Aorta (tissue), 5 donors: ENCODE data around the gene DENND1A. TPM values are rescaled to one million over a fixed set of nuclear protein-coding genes. Genes with fewer than 3 reads are reported as not detected.
"Not testable (repeated sequence)": the region's sequence is repeated elsewhere in the genome, so short reads cannot be mapped to it uniquely, and the experiment has no call there.

ENCODE experiments used
- ATAC-seq: fragments of 200-7000 bp; cut with Tn5 transposase; one replicate; pipeline ENCODE4 v1.9.1; 2022; ENCODE audit warnings: moderate library complexity; ENCODE audit not compliant: low FRiP score
- DNase-seq, 2 donors: peaks; one replicate each; pipeline ENCODE4 v3.0.0-alpha.2; 2020
- H3K27ac ChIP-seq, 2 donors: one replicate each; pipeline ENCODE4 v1.5.1; 2013; ENCODE audit warnings: low read length in 2 of 2, mild to moderate bottlenecking in 2 of 2, moderate library complexity in 2 of 2, control low read depth in 1 of 2, inconsistent platforms in 1 of 2, low read depth in 1 of 2
- H3K27me3 ChIP-seq, 2 donors: one replicate each; pipeline ENCODE4 v1.6.1; 2013; ENCODE audit warnings: control low read depth in 1 of 2, low read length in 1 of 2, mild to moderate bottlenecking in 1 of 2, moderate library complexity in 1 of 2; ENCODE audit not compliant: insufficient read depth in 2 of 2, control insufficient read depth in 1 of 2
- H3K36me3 ChIP-seq, 2 donors: one replicate each; pipeline ENCODE4 v1.6.1; 2013; ENCODE audit warnings: control low read depth in 1 of 2, low read length in 1 of 2, mild to moderate bottlenecking in 1 of 2; ENCODE audit not compliant: insufficient read depth in 2 of 2, control insufficient read depth in 1 of 2
- H3K4me1 ChIP-seq, 2 donors: one replicate each; pipeline ENCODE4 v1.6.1; 2013; ENCODE audit warnings: low read length in 2 of 2, control low read depth in 1 of 2, mild to moderate bottlenecking in 1 of 2, moderate library complexity in 1 of 2; ENCODE audit not compliant: insufficient read depth in 2 of 2, control insufficient read depth in 1 of 2
- H3K4me3 ChIP-seq, 2 donors: one replicate each; pipeline ENCODE4 v1.5.1; 2013; ENCODE audit warnings: low read length in 2 of 2, control low read depth in 1 of 2, mild to moderate bottlenecking in 1 of 2
- H3K9me3 ChIP-seq: one replicate; pipeline ENCODE4 v1.6.1; 2013; ENCODE audit warnings: mild to moderate bottlenecking, low read length; ENCODE audit not compliant: control insufficient read depth
- WGBS, 2 donors: extraction: QIAGEN DNeasy Blood & Tissue Kit; methylation state at CpG; one replicate each; pipeline ENCODE4 v1.1.7; 2013; 5-methylcytosine and 5-hydroxymethylcytosine counted together
- intact Hi-C, 2 donors: fragments of 100-400 bp; cut with DNase I; formaldehyde crosslinking; loops; one replicate each; pipeline versions ENCODE4 v1.14.2 to v1.15.0; 2022
- polyA plus RNA-seq, 2 donors: library from polyadenylated mRNA; stranded (reverse); fragments of 200-250 nt; gene quantifications; one replicate each; pipeline ENCODE4 v1.2.3, GENCODE V29; 2013
- total RNA-seq, 2 donors: library from RNA; stranded (reverse); fragmentation: NEBNext Ultra II Directional; extraction: Animal tissue kit (Norgen Biotek cat#: 25700); gene quantifications; one replicate each; pipeline ENCODE4 v1.2.1, GENCODE V29; 2021
- donor health status: healthy with polysubstance abuse.
- donor health status: Bipolar disorder and iron deficiency.
- donor health status: DM: no; HTN: no; CAD: no.
- donor health status: DM: no; HTN: no; CAD: no.
- donor health status: DM: yes; HTN: yes; CAD: no.

Gene DENND1A
- total and polyA plus RNA-seq, 4 donors = 6.9 to 31.4 (median 15.3) TPM

DNA sequence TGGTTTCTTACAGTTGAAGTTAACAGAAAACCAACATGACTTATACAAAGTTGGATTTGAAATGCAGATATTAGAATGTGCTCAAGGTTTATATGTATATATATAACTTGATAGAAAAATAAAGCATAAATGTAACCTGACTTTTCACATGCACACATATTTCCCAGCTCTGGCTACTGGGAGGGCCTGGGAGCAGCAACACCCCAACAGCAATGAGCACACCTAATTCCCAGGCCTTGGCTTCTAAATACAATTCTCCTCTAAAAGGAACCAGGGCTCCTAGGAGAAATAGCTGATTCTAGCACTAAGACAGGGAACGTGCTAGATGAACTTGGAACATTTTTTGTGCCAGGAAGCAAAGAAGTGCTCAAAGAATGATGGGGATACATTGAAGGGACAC, 42.1 kb downstream of the DENND1A start:
- no peak overlapping the region for H3K27ac ChIP-seq
- intact Hi-C loops = no loop called here
- no peaks in the 10 kb centered on the region for H3K27me3 ChIP-seq
- H3K4me3 ChIP-seq = no peak overlapping the region
- ATAC-seq (no peak), DNase-seq (no peak)
- 91 to 94% methylated on average over 1 of the region's 1 CpG for WGBS, 2 donors
- peaks cover 1% of the 10 kb centered on the region for H3K9me3 ChIP-seq
- H3K36me3 ChIP-seq = peaks cover 0 to 2% of the 10 kb centered on the region in 2 donors
- H3K4me1 ChIP-seq = peaks cover 0 to 3% of the 10 kb centered on the region in 2 donors

GRCh38 chr9:123885834-123886233, 44.1 kb downstream of the DENND1A start:
- WGBS, 2 donors = 97 to 98% methylated on average over 6 of the region's 6 CpGs
- H3K9me3 ChIP-seq, H3K4me1 ChIP-seq, ATAC-seq, H3K27ac ChIP-seq, DNase-seq, H3K4me3 ChIP-seq, H3K27me3 ChIP-seq, intact Hi-C loops, H3K36me3 ChIP-seq: not testable (repeated sequence)

GRCh38 chr9:123883634-123884033, 46.3 kb downstream of the DENND1A start:
- intact Hi-C loops = no loop called here
- H3K4me1 ChIP-seq = peaks cover 0 to 3% of the 10 kb centered on the region in 2 donors
- DNase-seq = no peak
- H3K27ac ChIP-seq = no peak overlapping the region
- no peaks in the 10 kb centered on the region for H3K36me3 ChIP-seq
- WGBS, 2 donors = 98% methylated on average over 1 of the region's 1 CpG
- H3K4me3 ChIP-seq = no peak overlapping the region
- H3K9me3 ChIP-seq = peaks cover 1% of the 10 kb centered on the region
- ATAC-seq = no peak
- H3K27me3 ChIP-seq = no peaks in the 10 kb centered on the region

GRCh38 chr9:123881604-123882003, 48.3 kb downstream of the DENND1A start:
- Histone ChIP-seq H3K4me3 (no peak overlapping the region), H3K27ac (no peak overlapping the region), H3K4me1 (peaks cover 0 to 3% of the 10 kb centered on the region in 2 donors), H3K9me3 (no peaks in the 10 kb centered on the region), H3K36me3 (no peaks in the 10 kb centered on the region), H3K27me3 (no peaks in the 10 kb centered on the region)
- 92 to 94% methylated on average over 4 of the region's 4 CpGs for WGBS, 2 donors
- no peak for DNase-seq
- ATAC-seq = no peak
- intact Hi-C loops = no loop called here

GRCh38 chr9:123880420-123880819, 49.5 kb downstream of the DENND1A start:
- H3K36me3 ChIP-seq = peaks cover 0 to 2% of the 10 kb centered on the region in 2 donors
- WGBS, 2 donors = 79 to 81% methylated on average over 3 of the region's 3 CpGs
- no peak overlapping the region for H3K27ac ChIP-seq
- H3K9me3 ChIP-seq = no peaks in the 10 kb centered on the region
- DNase-seq = no peak
- no peak for ATAC-seq
- intact Hi-C loops = no loop called here
- no peak overlapping the region for H3K4me3 ChIP-seq
- no peaks in the 10 kb centered on the region for H3K27me3 ChIP-seq
- H3K4me1 ChIP-seq = peaks cover 0 to 3% of the 10 kb centered on the region in 2 donors

GRCh38 chr9:123876750-123877149, 53.2 kb downstream of the DENND1A start:
- H3K9me3 ChIP-seq = no peaks in the 10 kb centered on the region
- DNase-seq = no peak
- H3K4me1 ChIP-seq = no peaks in the 10 kb centered on the region
- WGBS, 2 donors = 97 to 100% methylated on average over 1 of the region's 1 CpG
- no peak overlapping the region for H3K27ac ChIP-seq
- ATAC-seq = no peak
- no peaks in the 10 kb centered on the region for H3K27me3 ChIP-seq
- H3K4me3 ChIP-seq = no peak overlapping the region
- intact Hi-C loops = no loop called here
- peaks cover 0 to 3% of the 10 kb centered on the region in 2 donors for H3K36me3 ChIP-seq

- no peak overlapping the region for H3K4me3 ChIP-seq
Measured at GRCh38 chr9:123872710-123873109, 57.2 kb downstream of the DENND1A start.

DNA sequence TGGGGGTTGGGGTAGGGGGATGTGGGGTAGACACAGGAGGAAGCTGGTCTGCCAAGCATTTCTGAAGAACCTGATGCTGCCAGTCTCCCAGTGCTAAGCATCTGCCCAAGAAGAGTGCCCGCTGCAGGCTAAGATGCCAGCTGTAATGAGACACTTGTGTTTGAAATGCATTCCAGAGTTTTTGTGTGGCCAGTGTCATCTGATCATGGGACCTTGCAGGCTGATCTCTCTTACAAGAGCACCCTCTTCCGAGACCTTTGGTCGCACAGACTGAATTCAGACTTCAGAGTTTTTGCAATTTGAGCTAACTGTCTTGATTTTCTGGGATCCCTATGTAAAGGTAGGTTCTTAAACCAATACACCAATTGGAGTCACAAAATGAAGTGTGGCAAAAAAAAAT, 58.1 kb downstream of the DENND1A start:
- H3K4me3 ChIP-seq = no peak overlapping the region
- WGBS, 2 donors = 97 to 98% methylated on average over 3 of the region's 3 CpGs

More at GRCh38 chr9:123872710-123873109, 57.2 kb downstream of the DENND1A start:
- H3K36me3 ChIP-seq = peaks cover 0 to 3% of the 10 kb centered on the region in 2 donors
- no peak for DNase-seq
- H3K27me3 ChIP-seq = no peaks in the 10 kb centered on the region
- H3K27ac ChIP-seq = no peak overlapping the region
- H3K4me1 ChIP-seq = no peaks in the 10 kb centered on the region
- no peaks in the 10 kb centered on the region for H3K9me3 ChIP-seq
- ATAC-seq = no peak
- 85 to 92% methylated on average over 1 of the region's 1 CpG for WGBS, 2 donors
- intact Hi-C loops = no loop called here

DNA sequence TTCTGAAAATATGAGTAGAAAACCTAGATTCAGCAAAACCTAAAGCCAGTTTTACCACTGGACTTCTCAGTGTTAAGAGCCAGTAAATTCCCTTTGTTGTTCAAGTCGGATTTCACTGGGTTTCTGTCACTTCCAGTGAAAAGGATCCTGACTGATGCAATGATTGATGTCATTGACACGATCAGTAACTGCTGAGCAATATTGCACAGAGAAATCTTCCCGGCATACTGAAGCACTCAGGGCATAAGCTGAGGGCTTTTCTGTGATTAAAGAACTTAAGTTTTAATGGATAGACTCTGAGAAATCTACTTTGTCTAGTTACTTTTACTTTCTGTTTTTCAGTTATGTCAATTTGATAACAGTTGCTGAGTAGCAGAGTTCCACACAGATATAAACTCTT, 61.9 kb downstream of the DENND1A start:
- no peaks in the 10 kb centered on the region for H3K27me3 ChIP-seq
- no peak overlapping the region for H3K27ac ChIP-seq
- H3K4me1 ChIP-seq = no peaks in the 10 kb centered on the region
- H3K9me3 ChIP-seq = no peaks in the 10 kb centered on the region
- WGBS, 2 donors = 83 to 90% methylated on average over 3 of the region's 3 CpGs
- H3K4me3 ChIP-seq = no peak overlapping the region
- DNase-seq (no peak), ATAC-seq (no peak)
- no peaks in the 10 kb centered on the region for H3K36me3 ChIP-seq
- intact Hi-C loops = no loop called here

More for the DNA sequence above, 58.1 kb downstream of the DENND1A start:
- Histone ChIP-seq H3K36me3 (peaks cover 0 to 3% of the 10 kb centered on the region in 2 donors), H3K27ac (no peak overlapping the region), H3K9me3 (no peaks in the 10 kb centered on the region), H3K4me1 (no peaks in the 10 kb centered on the region), H3K27me3 (no peaks in the 10 kb centered on the region)
- DNase-seq (no peak), ATAC-seq (no peak)
- intact Hi-C loops = no loop called here
